ENCODE measurements around the gene STN1. TPM values are rescaled to one million over a fixed set of nuclear protein-coding genes. Genes with fewer than 3 reads are reported as not detected.
A peak's percentile ranks its signal among the peaks of the same experiment; 100 is the strongest.

Gene STN1
- total RNA-seq, 1 donor from 2014 or later = 21.5 TPM

DNA sequence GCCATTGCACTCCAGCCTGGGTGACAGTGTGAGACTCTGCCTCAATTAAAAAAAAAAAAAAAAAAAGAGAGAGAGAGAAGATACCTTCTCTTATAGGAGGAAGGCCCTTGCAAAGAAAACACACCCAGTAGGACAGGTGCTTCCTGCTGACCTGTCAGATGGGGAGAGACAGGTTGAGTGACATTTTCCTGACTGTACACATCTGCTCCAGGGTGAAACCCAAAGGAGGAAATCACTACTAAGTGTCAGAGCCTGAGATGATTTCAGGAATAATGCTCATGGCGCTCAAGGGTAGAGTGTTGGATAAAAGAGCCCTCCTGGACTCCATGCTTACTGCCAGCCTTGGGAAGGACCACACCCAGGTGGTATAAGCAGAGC lies 1.7 kb upstream of the STN1 start:
- TF ChIP-seq, protein P1, sequence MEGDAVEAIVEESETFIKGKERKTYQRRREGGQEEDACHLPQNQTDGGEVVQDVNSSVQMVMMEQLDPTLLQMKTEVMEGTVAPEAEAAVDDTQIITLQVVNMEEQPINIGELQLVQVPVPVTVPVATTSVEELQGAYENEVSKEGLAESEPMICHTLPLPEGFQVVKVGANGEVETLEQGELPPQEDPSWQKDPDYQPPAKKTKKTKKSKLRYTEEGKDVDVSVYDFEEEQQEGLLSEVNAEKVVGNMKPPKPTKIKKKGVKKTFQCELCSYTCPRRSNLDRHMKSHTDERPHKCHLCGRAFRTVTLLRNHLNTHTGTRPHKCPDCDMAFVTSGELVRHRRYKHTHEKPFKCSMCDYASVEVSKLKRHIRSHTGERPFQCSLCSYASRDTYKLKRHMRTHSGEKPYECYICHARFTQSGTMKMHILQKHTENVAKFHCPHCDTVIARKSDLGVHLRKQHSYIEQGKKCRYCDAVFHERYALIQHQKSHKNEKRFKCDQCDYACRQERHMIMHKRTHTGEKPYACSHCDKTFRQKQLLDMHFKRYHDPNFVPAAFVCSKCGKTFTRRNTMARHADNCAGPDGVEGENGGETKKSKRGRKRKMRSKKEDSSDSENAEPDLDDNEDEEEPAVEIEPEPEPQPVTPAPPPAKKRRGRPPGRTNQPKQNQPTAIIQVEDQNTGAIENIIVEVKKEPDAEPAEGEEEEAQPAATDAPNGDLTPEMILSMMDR (IDR thresholded peaks at IDR 0.05) = no peak
- DNase-seq (ENCODE audit: extremely low spot score, unreplicated experiment) = no peak
- Mint-ChIP-seq H3K36me3 (ENCODE audit: unreplicated experiment) (peaks cover 5% of the 10 kb centered on the region), H3K4me3 (ENCODE audit: unreplicated experiment) (no peak overlapping the region), H3K27me3 (ENCODE audit: unreplicated experiment) (no peaks in the 10 kb centered on the region), H3K27ac (ENCODE audit: unreplicated experiment) (no peak overlapping the region), H3K4me1 (ENCODE audit: unreplicated experiment) (peaks cover 31% of the 10 kb centered on the region), H3K9me3 (ENCODE audit: unreplicated experiment) (no peaks in the 10 kb centered on the region)

DNA sequence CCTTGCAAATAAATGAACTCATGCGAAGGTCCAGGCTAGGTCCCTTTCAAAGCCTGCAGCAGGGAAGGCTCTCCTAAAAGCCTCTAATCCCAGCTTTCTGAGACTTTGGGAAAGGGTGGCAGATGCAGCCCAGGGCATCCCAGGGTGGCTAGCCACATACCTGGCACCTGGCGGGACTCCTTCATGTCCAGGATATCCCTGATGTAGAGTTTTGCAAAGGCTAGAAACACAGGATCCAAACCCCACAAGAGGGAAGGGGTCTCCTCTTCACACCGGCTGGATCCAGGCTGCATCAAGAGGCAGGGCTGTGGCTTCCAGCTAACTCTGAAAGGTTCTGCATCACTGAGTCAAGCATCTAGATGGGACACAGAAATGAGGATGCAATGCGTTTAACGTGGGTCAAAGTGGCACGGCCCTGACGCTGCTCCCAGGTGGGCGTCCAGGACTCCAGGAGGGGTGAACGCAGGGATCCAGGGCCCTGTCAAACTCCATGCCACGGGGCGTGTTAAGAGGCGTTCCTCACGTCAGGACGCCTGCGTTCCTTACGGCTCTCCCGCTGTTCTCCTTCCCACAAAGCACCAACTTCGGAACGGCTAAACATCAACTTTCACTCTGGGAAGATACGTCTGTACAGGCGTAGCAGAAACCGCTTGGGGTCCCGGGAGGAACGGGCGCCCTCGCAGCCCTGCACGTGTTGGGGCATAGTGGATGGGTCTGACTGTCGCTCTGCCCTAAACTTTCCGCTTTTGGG lies 507 bp downstream of the STN1 start:
- H3K9me3 Mint-ChIP-seq (ENCODE audit: unreplicated experiment) = no peaks in the 10 kb centered on the region

DNA sequence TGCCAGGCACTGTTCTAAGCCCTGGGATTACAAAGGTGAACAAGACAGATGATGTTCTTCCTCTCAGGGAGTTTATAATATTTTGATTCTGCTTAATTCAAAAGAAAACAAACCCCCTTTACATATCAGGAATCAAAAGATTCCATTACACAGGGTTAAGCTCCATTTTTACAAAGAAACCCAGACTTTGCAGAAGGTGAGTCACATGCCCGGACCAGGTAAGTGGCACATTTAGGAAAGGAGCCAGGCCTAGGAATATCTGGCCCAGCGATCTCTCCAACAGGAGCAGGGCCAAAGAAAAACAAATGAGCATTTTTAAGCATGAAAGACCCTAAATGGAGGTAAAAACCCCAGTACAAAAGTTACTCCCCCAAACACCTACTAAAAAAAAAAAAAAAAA lies 1.1 kb downstream of the STN1 start:
- no peaks in the 10 kb centered on the region for H3K27me3 Mint-ChIP-seq (ENCODE audit: unreplicated experiment)
- peak overlapping the region; percentile 98 for H3K27ac Mint-ChIP-seq (ENCODE audit: unreplicated experiment)
- peaks cover 46% of the 10 kb centered on the region for H3K4me1 Mint-ChIP-seq (ENCODE audit: unreplicated experiment)
- no peak for DNase-seq (ENCODE audit: extremely low spot score, unreplicated experiment)
- H3K9me3 Mint-ChIP-seq (ENCODE audit: unreplicated experiment) = no peaks in the 10 kb centered on the region
- H3K4me3 Mint-ChIP-seq (ENCODE audit: unreplicated experiment) = peak overlapping the region; percentile 82
- TF ChIP-seq, protein P1 (IDR thresholded peaks at IDR 0.05) = no peak
- peaks cover 12% of the 10 kb centered on the region for H3K36me3 Mint-ChIP-seq (ENCODE audit: unreplicated experiment)

More for the DNA sequence above, 507 bp downstream of the STN1 start:
- H3K4me1 Mint-ChIP-seq (ENCODE audit: unreplicated experiment) = peaks cover 44% of the 10 kb centered on the region
- peak overlapping the region; percentile 98 for H3K27ac Mint-ChIP-seq (ENCODE audit: unreplicated experiment)
- H3K27me3 Mint-ChIP-seq (ENCODE audit: unreplicated experiment) = no peaks in the 10 kb centered on the region
- no peak for DNase-seq (ENCODE audit: extremely low spot score, unreplicated experiment)
- H3K4me3 Mint-ChIP-seq (ENCODE audit: unreplicated experiment) = peak overlapping the region; percentile 82
- H3K36me3 Mint-ChIP-seq (ENCODE audit: unreplicated experiment) = peaks cover 12% of the 10 kb centered on the region
- TF ChIP-seq, protein P1 (IDR thresholded peaks at IDR 0.05) = no peak

DNA sequence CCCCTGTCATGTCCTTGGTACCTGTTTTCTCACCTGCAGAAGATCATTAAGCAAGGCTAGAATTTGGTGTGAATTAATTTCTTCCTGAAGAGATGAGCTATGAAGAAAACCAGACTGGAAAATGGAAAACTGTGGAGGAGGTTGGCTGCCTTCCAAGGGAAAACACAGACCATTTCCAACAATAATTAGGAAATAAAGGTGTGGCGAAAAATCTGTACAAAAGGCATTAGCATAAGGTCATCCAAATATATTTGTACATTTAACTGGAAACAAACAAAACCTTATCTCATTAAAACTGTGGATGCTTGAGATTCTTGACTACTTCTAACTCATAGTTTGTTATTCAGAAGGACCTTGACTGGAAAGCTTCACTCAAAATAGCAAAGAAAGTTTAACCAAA lies 1.7 kb downstream of the STN1 start:
- TF ChIP-seq, protein P1 (IDR thresholded peaks at IDR 0.05) = no peak
- Mint-ChIP-seq H3K4me3 (ENCODE audit: unreplicated experiment) (peak overlapping the region; percentile 82), H3K4me1 (ENCODE audit: unreplicated experiment) (peaks cover 52% of the 10 kb centered on the region), H3K27me3 (ENCODE audit: unreplicated experiment) (no peaks in the 10 kb centered on the region), H3K36me3 (ENCODE audit: unreplicated experiment) (peaks cover 12% of the 10 kb centered on the region), H3K27ac (ENCODE audit: unreplicated experiment) (peak overlapping the region; percentile 98), H3K9me3 (ENCODE audit: unreplicated experiment) (no peaks in the 10 kb centered on the region)
- DNase-seq (ENCODE audit: extremely low spot score, unreplicated experiment) = no peak

DNA sequence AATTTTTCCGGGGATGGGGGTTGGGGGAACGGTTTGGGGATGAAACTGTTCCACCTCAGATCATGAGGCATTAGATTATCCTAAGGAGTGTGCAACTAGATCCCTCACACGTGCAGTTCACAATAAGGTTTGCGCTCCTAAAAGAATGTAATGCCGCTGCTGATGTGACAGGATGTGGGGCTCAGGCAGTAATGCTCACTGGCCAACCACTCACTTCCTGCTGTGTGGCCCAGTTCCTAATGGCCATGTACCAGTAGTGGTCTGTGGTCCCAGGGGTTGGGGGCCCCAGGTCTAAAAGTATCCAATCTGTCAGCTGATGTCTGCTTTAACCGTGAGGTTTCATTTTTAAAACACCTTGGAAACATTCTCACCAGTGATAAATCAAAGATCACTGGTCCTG lies 2.2 kb downstream of the STN1 start:
- Mint-ChIP-seq H3K36me3 (ENCODE audit: unreplicated experiment) (peaks cover 12% of the 10 kb centered on the region), H3K27me3 (ENCODE audit: unreplicated experiment) (no peaks in the 10 kb centered on the region), H3K4me3 (ENCODE audit: unreplicated experiment) (peak overlapping the region; percentile 82), H3K4me1 (ENCODE audit: unreplicated experiment) (peaks cover 55% of the 10 kb centered on the region), H3K9me3 (ENCODE audit: unreplicated experiment) (no peaks in the 10 kb centered on the region), H3K27ac (ENCODE audit: unreplicated experiment) (peak overlapping the region; percentile 98)
- TF ChIP-seq, protein P1 (IDR thresholded peaks at IDR 0.05) = no peak
- no peak for DNase-seq (ENCODE audit: extremely low spot score, unreplicated experiment)

Measured in osteocyte (in vitro differentiated cells).